ENCODE results near the gene UBE4A.

Gene UBE4A

GRCh38 chr11:118382954-118383353 is 23.6 kb downstream of the UBE4A start:
- Histone ChIP-seq H3K4me3 (replicated peaks; ENCODE audit: insufficient read depth, low read length) (no peak overlapping the region), H3K27ac (replicated peaks) (no peak overlapping the region), H3K27me3 (ENCODE audit: insufficient read depth, poor library complexity, severe bottlenecking) (no peaks in the 10 kb centered on the region)
- no peak for DNase-seq (ENCODE audit: low read depth in 1 of 2, low spot score in 1 of 2)
- TF ChIP-seq SPI1 (IDR thresholded peaks at IDR 0.05; ENCODE audit: borderline replicate concordance, low read depth) (no peak), REST (IDR thresholded peaks at IDR 0.05; ENCODE audit: insufficient replicate concordance, low read depth) (no peak), GABPA (IDR thresholded peaks at IDR 0.05; ENCODE audit: low read depth) (no peak), POLR2AphosphoS5 (IDR thresholded peaks at IDR 0.05; ENCODE audit: low read depth) (no peak), CTCF (IDR thresholded peaks at IDR 0.05; ENCODE audit: insufficient read depth, low read length) (no peak)

GRCh38 chr11:118383657-118384056 is 24.3 kb downstream of the UBE4A start:
- TF ChIP-seq GABPA (IDR thresholded peaks at IDR 0.05; ENCODE audit: low read depth), result no peak
- no peak for TF ChIP-seq CTCF (IDR thresholded peaks at IDR 0.05; ENCODE audit: insufficient read depth, low read length)
- TF ChIP-seq SPI1 (IDR thresholded peaks at IDR 0.05; ENCODE audit: borderline replicate concordance, low read depth), result no peak
- TF ChIP-seq POLR2AphosphoS5 (IDR thresholded peaks at IDR 0.05; ENCODE audit: low read depth), result no peak
- TF ChIP-seq REST (IDR thresholded peaks at IDR 0.05; ENCODE audit: insufficient replicate concordance, low read depth), result no peak
- no peaks in the 10 kb centered on the region for H3K27me3 ChIP-seq (ENCODE audit: insufficient read depth, poor library complexity, severe bottlenecking)
- no peak overlapping the region for H3K27ac ChIP-seq (replicated peaks)
- no peak for DNase-seq (ENCODE audit: low read depth in 1 of 2, low spot score in 1 of 2)
- H3K4me3 ChIP-seq (replicated peaks; ENCODE audit: insufficient read depth, low read length), result no peak overlapping the region

GRCh38 chr11:118396097-118396501 is 36.7 kb downstream of the UBE4A start:
- TF ChIP-seq GABPA (IDR thresholded peaks at IDR 0.05; ENCODE audit: low read depth), result no peak
- no peak for TF ChIP-seq POLR2AphosphoS5 (IDR thresholded peaks at IDR 0.05; ENCODE audit: low read depth)
- TF ChIP-seq CTCF (IDR thresholded peaks at IDR 0.05; ENCODE audit: insufficient read depth, low read length), result no peak
- no peak for TF ChIP-seq SPI1 (IDR thresholded peaks at IDR 0.05; ENCODE audit: borderline replicate concordance, low read depth)
- no peak for TF ChIP-seq REST (IDR thresholded peaks at IDR 0.05; ENCODE audit: insufficient replicate concordance, low read depth)
- H3K27ac ChIP-seq (replicated peaks), result no peak overlapping the region

More at GRCh38 chr11:118396097-118396501, 36.7 kb downstream of the UBE4A start:
- Histone ChIP-seq H3K27me3 (ENCODE audit: insufficient read depth, poor library complexity, severe bottlenecking) (no peaks in the 10 kb centered on the region), H3K4me3 (replicated peaks; ENCODE audit: insufficient read depth, low read length) (no peak overlapping the region)
- no peak for DNase-seq (ENCODE audit: low read depth in 1 of 2, low spot score in 1 of 2)

Measured in HL-60 (cell line).